NCI-H128 (cell line): ENCODE results near the gene DNASE1.

ENCODE experiments used
- DNase-seq: peaks from one replicate; lab custom pipeline; 2025; ENCODE audit not compliant: unreplicated experiment; lab: John Stamatoyannopoulos, UW

Gene DNASE1

GRCh38 chr16:3661922-3662321, 7.4 kb downstream of the DNASE1 start:
- DNase-seq, result no peak

DNA sequence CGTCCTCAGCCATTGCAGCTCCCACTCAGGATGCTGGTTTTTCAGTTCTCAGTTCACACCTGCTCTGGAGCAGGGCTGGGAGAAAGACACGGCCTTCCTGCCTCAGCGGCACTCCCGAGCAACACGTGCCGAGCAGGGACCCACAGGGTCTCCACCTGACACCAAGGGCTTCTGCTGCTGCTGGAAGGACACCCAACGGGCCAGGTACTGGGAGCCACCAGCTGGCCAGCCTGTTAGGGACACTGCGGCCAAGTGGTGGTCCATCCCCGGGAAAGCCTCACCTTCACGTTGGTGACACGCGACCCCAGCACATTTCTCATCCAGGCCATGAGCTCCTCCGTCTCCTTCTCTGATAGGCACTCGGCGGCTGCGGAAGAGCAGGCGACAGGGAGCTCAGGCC, 8.1 kb downstream of the DNASE1 start:
- no peak for DNase-seq

- no peak for DNase-seq
Measured at GRCh38 chr16:3664187-3664896, 9.9 kb downstream of the DNASE1 start.

- no peak for DNase-seq
Measured at GRCh38 chr16:3665508-3665907, 11.0 kb downstream of the DNASE1 start.

- no peak for DNase-seq
Measured at GRCh38 chr16:3668626-3669025, 14.1 kb downstream of the DNASE1 start.

DNA sequence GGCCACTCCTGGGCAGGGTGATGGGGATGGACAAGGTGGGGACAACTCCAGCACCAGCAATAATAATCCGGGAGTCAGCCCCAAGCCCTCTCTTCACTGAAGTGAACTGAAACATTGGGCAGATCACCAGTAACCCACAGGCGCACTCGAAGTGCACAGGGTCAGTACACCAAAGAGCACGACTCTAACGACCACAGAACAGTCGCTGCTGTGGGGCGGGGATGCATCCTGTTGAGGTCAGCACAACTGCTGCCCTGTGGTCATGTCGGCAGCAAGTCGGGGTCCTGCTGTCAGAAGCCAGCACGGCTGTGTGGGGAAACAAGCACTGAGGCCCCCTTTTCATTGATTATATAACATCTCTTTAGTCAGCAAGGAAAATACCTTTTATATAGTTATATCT, 14.6 kb downstream of the DNASE1 start:
- DNase-seq, result no peak

GRCh38 chr16:3670711-3671110, 16.2 kb downstream of the DNASE1 start:
- DNase-seq, result no peak

GRCh38 chr16:3671424-3671823, 16.9 kb downstream of the DNASE1 start:
- no peak for DNase-seq

DNA sequence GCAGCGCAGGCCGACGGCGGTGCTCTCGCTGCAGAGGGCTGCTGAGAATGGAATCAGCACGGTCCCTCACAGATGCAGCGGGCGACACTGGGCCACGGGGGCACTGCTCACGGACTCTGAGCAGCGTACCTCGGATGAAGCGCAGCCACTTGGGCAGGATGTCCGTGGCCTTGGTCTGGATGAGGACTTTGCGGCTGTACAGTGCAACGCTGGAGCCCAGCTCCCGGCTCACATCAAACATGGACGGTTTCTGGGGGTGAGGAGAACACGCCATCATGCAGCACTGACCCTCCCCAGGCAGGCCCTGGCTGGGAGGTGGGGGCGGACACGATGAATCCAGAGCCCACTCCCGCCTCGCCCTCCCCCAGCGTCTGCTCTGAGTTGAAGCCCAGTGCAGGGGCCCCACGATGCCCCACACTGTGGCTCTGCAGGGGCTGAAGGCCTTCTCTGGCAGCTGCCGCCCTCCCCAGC, 18.1 kb downstream of the DNASE1 start:
- no peak for DNase-seq

DNA sequence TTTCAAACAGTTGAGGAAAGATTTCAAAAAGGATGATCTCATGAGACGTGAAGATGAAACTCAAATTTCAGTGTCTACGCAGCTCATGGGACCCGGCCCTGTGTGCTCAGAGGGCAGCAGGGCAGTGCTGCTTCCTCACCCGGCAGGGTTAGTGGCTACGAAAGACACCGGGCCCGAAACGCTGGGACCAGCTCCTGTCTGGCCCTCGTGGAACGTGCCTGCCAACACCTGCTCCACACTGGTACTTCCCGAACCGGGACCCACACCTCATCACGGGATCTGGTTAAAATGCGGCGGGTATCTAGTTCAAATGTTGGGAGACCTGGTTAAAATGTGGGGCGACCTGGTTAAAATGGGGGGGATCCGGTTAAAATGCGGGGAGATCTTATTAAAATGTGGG, 18.7 kb downstream of the DNASE1 start:
- no peak for DNase-seq

DNA sequence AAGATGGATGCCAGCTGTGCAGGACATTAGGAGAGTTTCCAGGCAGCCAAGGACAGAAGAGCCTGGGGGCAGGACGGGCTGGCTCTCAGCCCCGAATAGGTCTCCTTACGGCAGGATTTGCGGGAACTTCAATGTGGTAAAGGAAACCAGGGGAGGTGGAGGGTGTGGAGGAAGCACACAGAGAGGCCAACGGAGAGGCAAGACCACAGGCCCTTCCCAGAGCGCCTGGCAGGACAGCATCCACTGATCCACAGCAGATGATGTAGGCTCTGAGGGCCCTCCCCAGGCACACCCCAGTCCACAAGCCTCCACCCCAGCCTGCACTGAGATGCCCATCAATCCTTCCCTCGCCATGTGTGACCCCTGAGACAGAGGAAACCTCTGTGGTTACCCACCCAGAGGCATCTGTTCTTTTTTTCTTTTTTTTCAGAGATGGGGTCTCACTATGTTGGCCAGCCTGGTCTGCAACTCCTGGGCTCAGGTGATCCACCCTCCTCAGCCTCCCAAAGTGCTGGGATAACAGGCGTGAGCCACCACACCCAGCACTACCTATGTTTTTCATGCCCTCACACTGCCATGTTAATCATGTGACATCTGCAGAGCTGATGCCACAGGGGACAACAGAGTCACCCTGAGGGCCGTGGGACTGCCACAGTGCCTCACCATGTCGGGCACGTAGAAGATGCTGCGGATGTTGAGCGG, 19.3 kb downstream of the DNASE1 start:
- no peak for DNase-seq

- DNase-seq, result no peak
Measured at GRCh38 chr16:3674513-3675295, 20.2 kb downstream of the DNASE1 start.

DNA sequence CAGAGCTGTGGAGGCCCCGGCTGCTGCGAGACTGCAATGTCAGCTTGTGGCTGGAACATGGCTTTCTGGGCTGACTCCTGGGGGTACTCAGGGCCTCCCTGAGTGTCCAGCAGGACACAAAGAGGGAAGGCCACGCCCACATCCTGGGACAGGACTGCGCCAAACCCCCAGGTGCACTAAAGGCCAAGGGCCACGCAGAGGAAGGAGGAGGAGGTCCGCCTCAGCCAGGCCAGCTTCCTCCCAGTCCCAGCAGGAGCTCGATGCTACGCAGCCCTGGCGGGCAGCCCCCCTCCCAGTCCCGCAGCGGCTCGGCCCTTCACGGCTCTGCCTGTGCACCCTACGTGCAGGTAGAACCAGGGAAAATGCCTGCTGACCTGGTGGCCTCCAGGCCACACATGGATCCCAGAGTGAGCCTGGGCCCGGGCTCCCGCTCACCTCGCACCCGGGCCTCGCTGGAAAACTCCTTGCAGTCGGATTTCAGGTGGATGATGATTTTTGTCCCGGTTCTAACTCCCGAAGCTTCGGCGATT, 21.2 kb downstream of the DNASE1 start:
- no peak for DNase-seq

DNA sequence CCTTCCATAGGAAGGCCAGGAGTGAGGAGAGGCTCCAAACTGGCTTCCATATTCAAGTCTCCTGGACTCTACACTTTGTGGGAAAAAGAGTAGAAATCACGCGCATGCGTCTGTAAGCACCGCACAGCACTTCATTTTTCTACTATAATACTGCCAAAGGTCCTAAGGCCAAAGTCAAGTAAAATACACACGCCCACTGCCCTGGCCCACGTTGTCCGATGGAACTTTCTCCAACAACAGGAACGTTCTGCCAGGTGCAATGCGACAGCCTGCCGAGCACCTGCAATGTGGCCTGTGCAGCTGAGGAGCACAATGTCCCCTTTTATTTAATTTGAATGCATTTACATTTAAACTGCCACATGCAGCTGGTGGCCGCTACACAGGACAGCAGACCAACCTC, 23.5 kb downstream of the DNASE1 start:
- DNase-seq, result no peak

DNA sequence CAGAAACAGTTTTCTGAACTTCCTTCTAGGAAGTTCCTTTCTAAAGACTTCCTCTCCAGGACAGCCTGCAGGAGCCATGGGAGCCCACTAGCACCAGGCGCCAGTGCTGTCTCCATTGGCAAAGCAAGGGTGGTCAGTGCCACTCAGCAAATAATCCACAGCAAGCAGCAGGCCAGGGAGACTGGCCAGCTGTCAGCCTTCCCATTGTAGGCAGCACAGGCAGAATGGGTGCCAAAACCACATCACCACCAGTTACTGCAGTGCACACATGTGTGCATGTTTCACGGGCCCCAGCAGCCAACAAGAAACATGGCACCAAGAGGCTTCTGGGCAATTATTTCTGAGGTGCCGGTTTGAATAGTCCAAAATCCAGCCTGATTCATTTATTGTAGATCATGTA, 26.7 kb downstream of the DNASE1 start:
- no peak for DNase-seq

GRCh38 chr16:3687021-3687420, 32.5 kb downstream of the DNASE1 start:
- no peak for DNase-seq

GRCh38 chr16:3687792-3688191, 33.3 kb downstream of the DNASE1 start:
- DNase-seq, result no peak

GRCh38 chr16:3689731-3690130, 35.2 kb downstream of the DNASE1 start:
- no peak for DNase-seq

- DNase-seq, result peak; percentile 29
Measured at GRCh38 chr16:3690470-3690928, 36.0 kb downstream of the DNASE1 start.

DNA sequence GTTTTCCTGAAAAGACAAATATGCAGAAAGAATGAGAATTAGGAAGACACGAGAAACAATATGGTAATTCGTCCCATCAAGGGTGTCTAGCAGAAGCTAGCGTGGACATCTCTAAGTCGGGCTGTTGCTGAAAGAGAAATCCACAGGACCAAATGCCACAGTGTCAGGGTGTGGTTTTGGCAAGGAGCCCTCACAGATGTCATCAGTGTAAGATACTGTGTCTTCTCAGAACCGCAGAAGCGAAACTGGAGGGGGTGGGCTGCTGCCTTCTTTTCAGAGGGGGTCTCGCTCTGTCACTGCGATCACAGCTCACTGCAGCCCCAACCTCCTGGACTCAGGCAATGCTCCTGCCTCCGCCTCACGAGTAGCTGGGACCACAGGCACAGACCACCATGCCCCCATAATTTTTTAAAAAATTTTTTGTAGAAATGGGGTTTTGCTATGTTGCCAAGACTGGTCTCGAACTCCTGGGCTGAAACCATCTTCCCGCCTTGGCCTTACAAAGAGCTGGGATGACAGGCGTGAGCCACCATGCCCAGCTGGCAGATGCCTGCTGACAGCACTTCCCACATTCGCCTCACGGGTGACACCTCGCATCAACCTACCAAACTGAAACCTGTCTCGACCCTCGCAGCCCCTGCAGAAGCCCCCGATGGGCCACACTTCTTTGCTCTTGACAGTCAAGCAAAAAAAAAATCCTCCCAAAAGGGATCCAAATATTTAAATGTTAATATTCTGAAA, 36.7 kb downstream of the DNASE1 start:
- DNase-seq, result no peak

GRCh38 chr16:3691761-3692160, 37.3 kb downstream of the DNASE1 start:
- no peak for DNase-seq
